Panc1 (cell line): ENCODE results near the gene NPHP4. TPM values are rescaled to one million over a fixed set of nuclear protein-coding genes. Genes with fewer than 3 reads are reported as not detected.

Source experiments
- ATAC-seq: fragments of 200-7000 bp; cut with Tn5 transposase; 2 replicates; pipeline ENCODE4 v1.9.1; 2020; ENCODE audit warnings: mild to moderate bottlenecking, moderate library complexity
- BruUV-seq: library from RNA; stranded (reverse); fragments of 400-500 nt; replicated peaks from 2 replicates; lab custom pipeline; 2021; lab: Mats Ljungman, UMichigan
- CTCF ChIA-PET: fragments of 300-600 bp; sonication (Branson Sonifier 250); formaldehyde crosslinking; loops from one replicate; lab custom pipeline; 2022; ENCODE audit warnings: antibody characterized with exemption; lab: Charles Lee
- POLR2A ChIA-PET: fragments of 300-600 bp; sonication (Branson Sonifier 250); formaldehyde crosslinking; loops from one replicate; lab custom pipeline; 2022; ENCODE audit warnings: antibody characterized with exemption; lab: Charles Lee
- DNase-seq: peaks from one replicate; pipeline ENCODE4 v3.0.0-alpha.2; 2010; ENCODE audit warnings: low read depth, low spot score
- H3K27ac ChIP-seq: 2 replicates; pipeline ENCODE4 v1.5.1; 2011; ENCODE audit warnings: mild to moderate bottlenecking, low read length, inconsistent platforms
- H3K27me3 ChIP-seq: fragments of 200-500 bp; sonication (Bioruptor generic); 2 replicates; pipeline ENCODE4 v1.6.0; 2014; ENCODE audit warnings: low read length, inconsistent platforms; ENCODE audit not compliant: control insufficient read depth, insufficient read depth
- H3K36me3 ChIP-seq: fragments of 200-500 bp; sonication (Bioruptor generic); 2 replicates; pipeline ENCODE4 v1.5.1; 2014; ENCODE audit warnings: inconsistent platforms, mild to moderate bottlenecking, low read length, moderate library complexity; ENCODE audit not compliant: control insufficient read depth, insufficient read depth
- H3K4me1 ChIP-seq: 2 replicates; pipeline ENCODE4 v1.5.1; 2011; ENCODE audit warnings: inconsistent platforms, mild to moderate bottlenecking, low read length, moderate library complexity; ENCODE audit not compliant: control insufficient read depth, insufficient read depth
- H3K4me3 ChIP-seq, 2 experiments: 2 replicates each; pipeline ENCODE4 v1.5.1; 2011 to 2012; ENCODE audit warnings: low read depth in 2 of 2, low read length in 2 of 2, mild to moderate bottlenecking in 2 of 2, inconsistent platforms in 1 of 2, moderate library complexity in 1 of 2
- H3K9me3 ChIP-seq: fragments of 200-500 bp; sonication (Bioruptor generic); 2 replicates; pipeline ENCODE4 v1.5.1; 2014; ENCODE audit warnings: low read depth, mild to moderate bottlenecking, inconsistent platforms, low read length, moderate library complexity; ENCODE audit not compliant: control insufficient read depth, insufficient read depth
- POLR2AphosphoS5 ChIP-seq: IDR thresholded peaks from 2 replicates; pipeline ENCODE4 v1.6.1; 2012; ENCODE audit warnings: mild to moderate bottlenecking, low read depth, low read length, moderate library complexity
- SIN3A ChIP-seq: IDR thresholded peaks from 2 replicates; pipeline ENCODE4 v1.6.1; 2012; ENCODE audit warnings: low read depth, mild to moderate bottlenecking, low read length, moderate library complexity, borderline replicate concordance; ENCODE audit not compliant: insufficient read depth
- TCF7L2 ChIP-seq: IDR thresholded peaks from 2 replicates; pipeline ENCODE4 v1.6.1; 2011; ENCODE audit warnings: mild to moderate bottlenecking, low read depth, low read length, inconsistent platforms
- in situ Hi-C: cut with HindIII; loops from 2 replicates; pipeline ENCODE4 v1.10.0; 2016; ENCODE audit warnings: low sequenced_read_pairs, low pct_unique_long_range_greater_than_20kb
- intact Hi-C: fragments of 100-400 bp; cut with micrococcal nuclease; formaldehyde crosslinking; loops from one replicate; pipeline ENCODE4 v1.10.0; 2022; ENCODE audit not compliant: unreplicated experiment
- total RNA-seq: library from RNA; stranded (reverse); gene quantifications from one replicate; pipeline ENCODE4 v1.2.1, GENCODE V29; 2021; ENCODE audit not compliant: unreplicated experiment
- TF ChIP-seq, protein P1 (sequence below), 2 experiments: IDR thresholded peaks; 2 replicates each; pipeline ENCODE4 v1.6.1; 2011 to 2012; ENCODE audit warnings: low read depth in 2 of 2, control low read depth in 1 of 2, low read length in 1 of 2, mild to moderate bottlenecking in 1 of 2, moderate library complexity in 1 of 2; ENCODE audit not compliant: insufficient read depth in 1 of 2
- TF ChIP-seq, protein P2 (sequence below): fragments of 450-650 bp; IDR thresholded peaks from 2 replicates; pipeline ENCODE4 v1.5.1; 2017; ENCODE audit warnings: mild to moderate bottlenecking

Gene NPHP4
- total RNA-seq, 1 experiment from 2014 or later, result 20.1 TPM

DNA sequence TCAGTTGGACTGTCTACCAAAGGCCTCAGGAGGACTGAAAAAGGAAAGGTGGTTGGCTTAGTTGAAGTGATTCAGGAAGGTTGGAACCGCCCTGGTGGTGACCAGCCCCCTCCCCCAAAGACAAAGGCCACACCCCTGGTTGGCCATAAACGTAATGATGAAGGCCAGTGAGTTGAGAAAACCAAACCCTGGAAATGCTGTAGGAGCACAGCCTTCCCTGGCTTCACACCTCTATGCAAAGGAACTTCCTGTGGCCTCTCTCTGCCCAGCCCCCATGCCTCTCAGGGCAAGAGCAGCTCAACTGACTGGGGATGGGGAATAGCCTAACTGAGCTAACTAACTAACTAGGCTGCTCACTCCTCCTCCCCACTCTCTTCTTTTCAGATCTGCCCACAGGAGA lies 90.4 kb downstream of the NPHP4 start:
- no peak for DNase-seq
- H3K27me3 ChIP-seq, result no peaks in the 10 kb centered on the region
- no peaks in the 10 kb centered on the region for H3K36me3 ChIP-seq
- no peak overlapping the region for H3K4me3 ChIP-seq
- in situ Hi-C loops, result no loop called here
- H3K9me3 ChIP-seq, result no peaks in the 10 kb centered on the region
- H3K4me1 ChIP-seq, result no peaks in the 10 kb centered on the region
- CTCF ChIA-PET, result no interaction called here
- no TSS peak for BruUV-seq
- no peak overlapping the region for H3K27ac ChIP-seq
- no peak for TF ChIP-seq TCF7L2
- no peak for TF ChIP-seq POLR2AphosphoS5
- no peak for TF ChIP-seq SIN3A
- TF ChIP-seq, protein P1, sequence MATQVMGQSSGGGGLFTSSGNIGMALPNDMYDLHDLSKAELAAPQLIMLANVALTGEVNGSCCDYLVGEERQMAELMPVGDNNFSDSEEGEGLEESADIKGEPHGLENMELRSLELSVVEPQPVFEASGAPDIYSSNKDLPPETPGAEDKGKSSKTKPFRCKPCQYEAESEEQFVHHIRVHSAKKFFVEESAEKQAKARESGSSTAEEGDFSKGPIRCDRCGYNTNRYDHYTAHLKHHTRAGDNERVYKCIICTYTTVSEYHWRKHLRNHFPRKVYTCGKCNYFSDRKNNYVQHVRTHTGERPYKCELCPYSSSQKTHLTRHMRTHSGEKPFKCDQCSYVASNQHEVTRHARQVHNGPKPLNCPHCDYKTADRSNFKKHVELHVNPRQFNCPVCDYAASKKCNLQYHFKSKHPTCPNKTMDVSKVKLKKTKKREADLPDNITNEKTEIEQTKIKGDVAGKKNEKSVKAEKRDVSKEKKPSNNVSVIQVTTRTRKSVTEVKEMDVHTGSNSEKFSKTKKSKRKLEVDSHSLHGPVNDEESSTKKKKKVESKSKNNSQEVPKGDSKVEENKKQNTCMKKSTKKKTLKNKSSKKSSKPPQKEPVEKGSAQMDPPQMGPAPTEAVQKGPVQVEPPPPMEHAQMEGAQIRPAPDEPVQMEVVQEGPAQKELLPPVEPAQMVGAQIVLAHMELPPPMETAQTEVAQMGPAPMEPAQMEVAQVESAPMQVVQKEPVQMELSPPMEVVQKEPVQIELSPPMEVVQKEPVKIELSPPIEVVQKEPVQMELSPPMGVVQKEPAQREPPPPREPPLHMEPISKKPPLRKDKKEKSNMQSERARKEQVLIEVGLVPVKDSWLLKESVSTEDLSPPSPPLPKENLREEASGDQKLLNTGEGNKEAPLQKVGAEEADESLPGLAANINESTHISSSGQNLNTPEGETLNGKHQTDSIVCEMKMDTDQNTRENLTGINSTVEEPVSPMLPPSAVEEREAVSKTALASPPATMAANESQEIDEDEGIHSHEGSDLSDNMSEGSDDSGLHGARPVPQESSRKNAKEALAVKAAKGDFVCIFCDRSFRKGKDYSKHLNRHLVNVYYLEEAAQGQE (IDR thresholded peaks at IDR 0.05; ENCODE audit: insufficient read depth in 1 of 2, low read depth in 2 of 2, low read length in 1 of 2), result no peak
- TF ChIP-seq, protein P2, sequence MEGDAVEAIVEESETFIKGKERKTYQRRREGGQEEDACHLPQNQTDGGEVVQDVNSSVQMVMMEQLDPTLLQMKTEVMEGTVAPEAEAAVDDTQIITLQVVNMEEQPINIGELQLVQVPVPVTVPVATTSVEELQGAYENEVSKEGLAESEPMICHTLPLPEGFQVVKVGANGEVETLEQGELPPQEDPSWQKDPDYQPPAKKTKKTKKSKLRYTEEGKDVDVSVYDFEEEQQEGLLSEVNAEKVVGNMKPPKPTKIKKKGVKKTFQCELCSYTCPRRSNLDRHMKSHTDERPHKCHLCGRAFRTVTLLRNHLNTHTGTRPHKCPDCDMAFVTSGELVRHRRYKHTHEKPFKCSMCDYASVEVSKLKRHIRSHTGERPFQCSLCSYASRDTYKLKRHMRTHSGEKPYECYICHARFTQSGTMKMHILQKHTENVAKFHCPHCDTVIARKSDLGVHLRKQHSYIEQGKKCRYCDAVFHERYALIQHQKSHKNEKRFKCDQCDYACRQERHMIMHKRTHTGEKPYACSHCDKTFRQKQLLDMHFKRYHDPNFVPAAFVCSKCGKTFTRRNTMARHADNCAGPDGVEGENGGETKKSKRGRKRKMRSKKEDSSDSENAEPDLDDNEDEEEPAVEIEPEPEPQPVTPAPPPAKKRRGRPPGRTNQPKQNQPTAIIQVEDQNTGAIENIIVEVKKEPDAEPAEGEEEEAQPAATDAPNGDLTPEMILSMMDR, result no peak
- POLR2A ChIA-PET, result no interaction called here
- no peak for ATAC-seq
- intact Hi-C loops, result no loop called here

- Histone ChIP-seq H3K27me3 (no peaks in the 10 kb centered on the region), H3K36me3 (no peaks in the 10 kb centered on the region), H3K4me1 (no peaks in the 10 kb centered on the region), H3K27ac (no peak overlapping the region), H3K4me3 (no peak overlapping the region), H3K9me3 (no peaks in the 10 kb centered on the region)
- ChIA-PET CTCF (no interaction called here), POLR2A (no interaction called here)
- no TSS peak for BruUV-seq
- in situ Hi-C loops (no loop called here), intact Hi-C loops (no loop called here)
- TF ChIP-seq, protein P2, result no peak
- TF ChIP-seq SIN3A (no peak), TCF7L2 (no peak), POLR2AphosphoS5 (no peak)
- TF ChIP-seq, protein P1 (IDR thresholded peaks at IDR 0.05; ENCODE audit: insufficient read depth in 1 of 2, low read depth in 2 of 2, low read length in 1 of 2), result no peak
- DNase-seq, result no peak
- no peak for ATAC-seq
These were observed 91.1 kb downstream of the NPHP4 start for GRCh38 chr1:5901150-5901549.
